ENCODE measurements around the gene RSF1.

GRCh38 chr11:77642228-77642627, 178.3 kb downstream of the RSF1 start:
- TF ChIP-seq, protein P1, sequence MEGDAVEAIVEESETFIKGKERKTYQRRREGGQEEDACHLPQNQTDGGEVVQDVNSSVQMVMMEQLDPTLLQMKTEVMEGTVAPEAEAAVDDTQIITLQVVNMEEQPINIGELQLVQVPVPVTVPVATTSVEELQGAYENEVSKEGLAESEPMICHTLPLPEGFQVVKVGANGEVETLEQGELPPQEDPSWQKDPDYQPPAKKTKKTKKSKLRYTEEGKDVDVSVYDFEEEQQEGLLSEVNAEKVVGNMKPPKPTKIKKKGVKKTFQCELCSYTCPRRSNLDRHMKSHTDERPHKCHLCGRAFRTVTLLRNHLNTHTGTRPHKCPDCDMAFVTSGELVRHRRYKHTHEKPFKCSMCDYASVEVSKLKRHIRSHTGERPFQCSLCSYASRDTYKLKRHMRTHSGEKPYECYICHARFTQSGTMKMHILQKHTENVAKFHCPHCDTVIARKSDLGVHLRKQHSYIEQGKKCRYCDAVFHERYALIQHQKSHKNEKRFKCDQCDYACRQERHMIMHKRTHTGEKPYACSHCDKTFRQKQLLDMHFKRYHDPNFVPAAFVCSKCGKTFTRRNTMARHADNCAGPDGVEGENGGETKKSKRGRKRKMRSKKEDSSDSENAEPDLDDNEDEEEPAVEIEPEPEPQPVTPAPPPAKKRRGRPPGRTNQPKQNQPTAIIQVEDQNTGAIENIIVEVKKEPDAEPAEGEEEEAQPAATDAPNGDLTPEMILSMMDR (tag by site-specific recombination; IDR thresholded peaks at IDR 0.05), result no peak
- TF ChIP-seq ZSCAN18 (tag by site-specific recombination; IDR thresholded peaks at IDR 0.05), result no peak
- TF ChIP-seq PBX3 (CRISPR knock-in tag; IDR thresholded peaks at IDR 0.05), result no peak
- TF ChIP-seq ZNF23 (tag by site-specific recombination; IDR thresholded peaks at IDR 0.05; ENCODE audit: borderline replicate concordance), result no peak
- TF ChIP-seq PRDM4 (tag by site-specific recombination; IDR thresholded peaks at IDR 0.05), result no peak
- no peak for TF ChIP-seq ZNF518A (tag by site-specific recombination; conservative IDR thresholded peaks at IDR 0.05; ENCODE audit: low read depth)
- TF ChIP-seq ZNF184 (tag by site-specific recombination; IDR thresholded peaks at IDR 0.05), result no peak
- TF ChIP-seq ZNF398 (tag by site-specific recombination; IDR thresholded peaks at IDR 0.05), result no peak
- TF ChIP-seq, protein P2, sequence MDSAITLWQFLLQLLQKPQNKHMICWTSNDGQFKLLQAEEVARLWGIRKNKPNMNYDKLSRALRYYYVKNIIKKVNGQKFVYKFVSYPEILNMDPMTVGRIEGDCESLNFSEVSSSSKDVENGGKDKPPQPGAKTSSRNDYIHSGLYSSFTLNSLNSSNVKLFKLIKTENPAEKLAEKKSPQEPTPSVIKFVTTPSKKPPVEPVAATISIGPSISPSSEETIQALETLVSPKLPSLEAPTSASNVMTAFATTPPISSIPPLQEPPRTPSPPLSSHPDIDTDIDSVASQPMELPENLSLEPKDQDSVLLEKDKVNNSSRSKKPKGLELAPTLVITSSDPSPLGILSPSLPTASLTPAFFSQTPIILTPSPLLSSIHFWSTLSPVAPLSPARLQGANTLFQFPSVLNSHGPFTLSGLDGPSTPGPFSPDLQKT (IDR thresholded peaks at IDR 0.05; ENCODE audit: borderline replicate concordance, low read depth, low read length), result no peak
- TF ChIP-seq, protein P3, sequence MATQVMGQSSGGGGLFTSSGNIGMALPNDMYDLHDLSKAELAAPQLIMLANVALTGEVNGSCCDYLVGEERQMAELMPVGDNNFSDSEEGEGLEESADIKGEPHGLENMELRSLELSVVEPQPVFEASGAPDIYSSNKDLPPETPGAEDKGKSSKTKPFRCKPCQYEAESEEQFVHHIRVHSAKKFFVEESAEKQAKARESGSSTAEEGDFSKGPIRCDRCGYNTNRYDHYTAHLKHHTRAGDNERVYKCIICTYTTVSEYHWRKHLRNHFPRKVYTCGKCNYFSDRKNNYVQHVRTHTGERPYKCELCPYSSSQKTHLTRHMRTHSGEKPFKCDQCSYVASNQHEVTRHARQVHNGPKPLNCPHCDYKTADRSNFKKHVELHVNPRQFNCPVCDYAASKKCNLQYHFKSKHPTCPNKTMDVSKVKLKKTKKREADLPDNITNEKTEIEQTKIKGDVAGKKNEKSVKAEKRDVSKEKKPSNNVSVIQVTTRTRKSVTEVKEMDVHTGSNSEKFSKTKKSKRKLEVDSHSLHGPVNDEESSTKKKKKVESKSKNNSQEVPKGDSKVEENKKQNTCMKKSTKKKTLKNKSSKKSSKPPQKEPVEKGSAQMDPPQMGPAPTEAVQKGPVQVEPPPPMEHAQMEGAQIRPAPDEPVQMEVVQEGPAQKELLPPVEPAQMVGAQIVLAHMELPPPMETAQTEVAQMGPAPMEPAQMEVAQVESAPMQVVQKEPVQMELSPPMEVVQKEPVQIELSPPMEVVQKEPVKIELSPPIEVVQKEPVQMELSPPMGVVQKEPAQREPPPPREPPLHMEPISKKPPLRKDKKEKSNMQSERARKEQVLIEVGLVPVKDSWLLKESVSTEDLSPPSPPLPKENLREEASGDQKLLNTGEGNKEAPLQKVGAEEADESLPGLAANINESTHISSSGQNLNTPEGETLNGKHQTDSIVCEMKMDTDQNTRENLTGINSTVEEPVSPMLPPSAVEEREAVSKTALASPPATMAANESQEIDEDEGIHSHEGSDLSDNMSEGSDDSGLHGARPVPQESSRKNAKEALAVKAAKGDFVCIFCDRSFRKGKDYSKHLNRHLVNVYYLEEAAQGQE (tag by site-specific recombination; IDR thresholded peaks at IDR 0.05), result no peak
- TF ChIP-seq TCF7L2 (IDR thresholded peaks at IDR 0.05; ENCODE audit: borderline replicate concordance, low read depth, low read length), result no peak
- no peak for TF ChIP-seq ZNF391 (tag by site-specific recombination; IDR thresholded peaks at IDR 0.05; ENCODE audit: borderline replicate concordance, low read depth)
- no peak for TF ChIP-seq ZNF621 (tag by site-specific recombination; IDR thresholded peaks at IDR 0.05)

Data from HEK293 (cell line).